Peyer's patch (tissue), 4 donors: ENCODE results near the gene PDE4D.

Experiments
- CTCF ChIP-seq, 6 experiments: fragments of 450-650 bp in 4 of 6; fragments of 200-600 bp in 2 of 6; sonication (generic) in 1 of 6; IDR thresholded peaks; one replicate each; pipeline ENCODE4 v1.5.1; 2017 to 2019; ENCODE audit warnings: antibody characterized with exemption in 6 of 6, mild to moderate bottlenecking in 3 of 6, moderate library complexity in 1 of 6
- POLR2A ChIP-seq, 2 donors: fragments of 450-650 bp; IDR thresholded peaks; one replicate each; pipeline ENCODE4 v1.5.1; 2017; ENCODE audit warnings: antibody characterized with exemption in 2 of 2, mild to moderate bottlenecking in 2 of 2, moderate library complexity in 2 of 2

- TF ChIP-seq CTCF (IDR thresholded peaks at IDR 0.05) (no peak), POLR2A (IDR thresholded peaks at IDR 0.05) (no peak)
Measured at GRCh38 chr5:59764361-59764760, 129.2 kb downstream of the PDE4D start.
